Transverse colon (tissue), 3 donors: ENCODE measurements around the gene CCDC33.

Source experiments
- CTCF ChIP-seq, 5 experiments: fragments of 200-600 bp in 3 of 5; fragments of 450-650 bp in 2 of 5; sonication (generic) in 3 of 5; IDR thresholded peaks; 1 replicate in 2 of 5; 2 replicates in 3 of 5; pipeline ENCODE4 v1.5.1; 2016 to 2017; ENCODE audit warnings: antibody characterized with exemption in 5 of 5, inconsistent platforms in 3 of 5, mild to moderate bottlenecking in 2 of 5, moderate library complexity in 1 of 5
- POLR2A ChIP-seq: fragments of 450-650 bp; IDR thresholded peaks from one replicate; pipeline ENCODE4 v1.6.1; 2016; ENCODE audit warnings: antibody characterized with exemption, mild to moderate bottlenecking, moderate library complexity

DNA sequence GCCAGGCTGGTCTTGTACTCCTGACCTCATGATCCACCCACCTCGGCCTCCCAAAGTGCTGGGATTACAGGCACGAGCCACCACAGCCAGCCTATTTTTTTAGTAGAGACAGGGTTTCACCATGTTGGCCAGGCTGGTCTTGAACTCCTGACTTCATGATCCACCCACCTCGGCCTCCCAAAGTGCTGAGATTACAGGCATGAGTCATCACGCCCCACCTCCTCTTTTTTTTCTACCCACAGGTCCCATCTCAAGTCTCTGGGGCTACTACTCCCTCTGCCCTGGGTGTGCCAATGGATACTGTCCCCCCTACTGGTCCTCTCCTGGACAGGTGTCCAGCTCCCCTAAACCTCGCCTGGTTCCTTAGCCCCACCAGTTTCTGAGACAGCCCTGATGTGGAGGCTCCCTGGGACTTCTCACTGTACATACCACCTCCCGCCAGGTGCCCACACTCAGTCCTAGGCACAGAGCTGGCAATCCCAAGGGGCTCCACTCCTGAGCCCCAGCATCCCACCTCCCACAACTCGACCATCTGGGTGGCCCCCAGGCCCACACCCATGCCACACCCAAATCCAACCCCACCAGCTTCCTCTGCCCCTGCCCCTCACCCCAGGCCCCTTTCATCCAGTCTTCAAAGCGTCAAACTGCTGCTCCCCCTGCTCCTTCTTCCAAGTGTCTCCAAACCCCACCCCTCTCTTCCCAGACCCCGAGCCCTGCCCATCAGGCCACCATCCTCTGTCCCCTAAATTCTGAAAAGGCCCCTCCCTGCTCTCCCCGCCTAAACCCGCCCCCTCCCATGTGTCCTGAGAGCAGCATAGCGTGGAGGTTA lies 144.4 kb downstream of the CCDC33 start:
- TF ChIP-seq CTCF (IDR thresholded peaks at IDR 0.05) (no peak), POLR2A (no peak)
